CD14-positive monocyte (primary cell): ENCODE results near the gene LDB1. TPM values are rescaled to one million over a fixed set of nuclear protein-coding genes. Genes with fewer than 3 reads are reported as not detected.
A peak's percentile ranks its signal among the peaks of the same experiment; 100 is the strongest.

Experiments
- DNase-seq, 3 donors: peaks; one replicate each; pipeline ENCODE4 v3.0.0-alpha.2; 2011 to 2022
- H2AFZ ChIP-seq: 2 replicates; pipeline ENCODE4 v1.6.0; 2012; ENCODE audit warnings: mild to moderate bottlenecking, low read depth, low read length, inconsistent platforms; ENCODE audit not compliant: insufficient read depth, poor library complexity, severe bottlenecking
- H3K27ac ChIP-seq, 2 donors: 1 replicate in 1 of 2; 2 replicates in 1 of 2; pipeline ENCODE4 v1.5.1; 2012 to 2013; ENCODE audit warnings: low read length in 2 of 2, control low read depth in 1 of 2, inconsistent platforms in 1 of 2, low read depth in 1 of 2, mild to moderate bottlenecking in 1 of 2
- H3K27me3 ChIP-seq, 2 donors: one replicate each; pipeline versions ENCODE4 v1.6.0 to v1.6.1; 2011 to 2013; ENCODE audit warnings: low read length in 2 of 2; ENCODE audit not compliant: control insufficient read depth in 2 of 2, insufficient read depth in 2 of 2
- H3K36me3 ChIP-seq, 2 donors: replicated peaks in 1 of 2; 1 replicate in 1 of 2; 2 replicates in 1 of 2; pipeline versions ENCODE4 v1.5.1 to v1.6.1; 2012 to 2013; ENCODE audit warnings: low read length in 2 of 2, control low read depth in 1 of 2, inconsistent platforms in 1 of 2, mild to moderate bottlenecking in 1 of 2; ENCODE audit not compliant: insufficient read depth in 2 of 2, control insufficient read depth in 1 of 2
- H3K4me1 ChIP-seq, 2 donors: 1 replicate in 1 of 2; 2 replicates in 1 of 2; pipeline versions ENCODE4 v1.5.1 to v1.6.1; 2012 to 2013; ENCODE audit warnings: low read length in 2 of 2, control low read depth in 1 of 2, inconsistent platforms in 1 of 2, mild to moderate bottlenecking in 1 of 2, moderate library complexity in 1 of 2; ENCODE audit not compliant: insufficient read depth in 2 of 2, control insufficient read depth in 1 of 2
- H3K4me2 ChIP-seq: replicated peaks from 2 replicates; pipeline ENCODE3; 2012; ENCODE audit warnings: low read length, moderate library complexity, mild to moderate bottlenecking; ENCODE audit not compliant: poor library complexity, severe bottlenecking; ENCODE audit errors: extremely low read depth
- H3K4me3 ChIP-seq, 3 experiments: fragments of 200-600 bp in 1 of 3; sonication (generic) in 1 of 3; replicated peaks in 1 of 3; 1 replicate in 2 of 3; 2 replicates in 1 of 3; pipeline ENCODE4 v1.5.1; 2011 to 2013; ENCODE audit warnings: low read length in 3 of 3, mild to moderate bottlenecking in 3 of 3, control low read depth in 2 of 3, low read depth in 2 of 3, inconsistent platforms in 1 of 3, moderate library complexity in 1 of 3
- H3K79me2 ChIP-seq: 2 replicates; pipeline ENCODE4 v1.6.0; 2012; ENCODE audit warnings: mild to moderate bottlenecking, control low read depth, inconsistent platforms, low read length, moderate library complexity; ENCODE audit not compliant: insufficient read depth
- H3K9ac ChIP-seq: 2 replicates; pipeline ENCODE4 v1.6.0; 2017; ENCODE audit warnings: low read length, mild to moderate bottlenecking; ENCODE audit not compliant: insufficient read depth, poor library complexity, severe bottlenecking
- H3K9me3 ChIP-seq, 2 donors: replicated peaks in 1 of 2; 1 replicate in 1 of 2; 2 replicates in 1 of 2; pipeline versions ENCODE4 v1.5.1 to v1.6.1; 2012 to 2013; ENCODE audit warnings: low read length in 2 of 2, control low read depth in 1 of 2; ENCODE audit not compliant: control insufficient read depth in 1 of 2, insufficient read depth in 1 of 2
- H4K20me1 ChIP-seq: 2 replicates; pipeline ENCODE4 v1.6.0; 2012; ENCODE audit warnings: mild to moderate bottlenecking, low read length, control low read depth, moderate library complexity; ENCODE audit not compliant: insufficient read depth
- H3K27ac Mint-ChIP-seq, 7 donors: one replicate each; pipeline ENCODE4 v1.8.0; 2020; ENCODE audit warnings: mild to moderate bottlenecking in 7 of 7, mixed read lengths in 7 of 7, moderate library complexity in 6 of 7, inconsistent platforms in 2 of 7
- H3K27me3 Mint-ChIP-seq, 3 donors: one replicate each; pipeline ENCODE4 v1.8.0; 2021 to 2022; ENCODE audit warnings: low read depth in 3 of 3, mild to moderate bottlenecking in 3 of 3, mixed read lengths in 3 of 3, moderate library complexity in 3 of 3, inconsistent platforms in 1 of 3
- H3K36me3 Mint-ChIP-seq, 2 donors: one replicate each; pipeline ENCODE4 v1.8.0; 2020; ENCODE audit warnings: mixed read lengths in 2 of 2, inconsistent platforms in 1 of 2, mild to moderate bottlenecking in 1 of 2
- H3K4me1 Mint-ChIP-seq: one replicate; pipeline ENCODE4 v1.8.0; 2020; ENCODE audit warnings: mild to moderate bottlenecking, mixed read lengths
- H3K4me3 Mint-ChIP-seq, 2 donors: one replicate each; pipeline ENCODE4 v1.8.0; 2020; ENCODE audit warnings: mild to moderate bottlenecking in 2 of 2, mixed read lengths in 2 of 2, moderate library complexity in 1 of 2
- H3K9me3 Mint-ChIP-seq, 7 donors: one replicate each; pipeline ENCODE4 v1.8.0; 2020 to 2022; ENCODE audit warnings: mixed read lengths in 7 of 7, mild to moderate bottlenecking in 6 of 7, moderate library complexity in 6 of 7, inconsistent platforms in 2 of 7
- WGBS: methylation state at CpG from one replicate; pipeline ENCODE4 v1.1.5; 2013; ENCODE audit warnings: missing lambda C conversion rate; ENCODE audit not compliant: insufficient coverage; 5-methylcytosine and 5-hydroxymethylcytosine counted together
- intact Hi-C, 2 donors: fragments of 100-400 bp; cut with micrococcal nuclease; formaldehyde crosslinking; loops; one replicate each; pipeline versions ENCODE4 v1.15.0 to v1.15.1; 2023
- polyA plus RNA-seq, 3 donors: library from polyadenylated mRNA; depleted of rRNA in 1 of 3; unstranded in 2 of 3; stranded (reverse) in 1 of 3; fragments of 300-500 nt in 2 of 3; fragments of >200 nt in 1 of 3; fragmentation: Illumina TruSeq in 2 of 3; gene quantifications; 1 replicate in 2 of 3; 2 replicates in 1 of 3; pipeline ENCODE4 v1.2.3, GENCODE V29; 2012 to 2021
- TF ChIP-seq, protein P1 (sequence below): fragments of 200-600 bp; IDR thresholded peaks from one replicate; pipeline ENCODE4 v1.8.0; 2022; ENCODE audit warnings: antibody characterized with exemption, mild to moderate bottlenecking

LDB1 gene
- polyA plus RNA-seq, 3 donors = 8.7 to 103 (median 21.9) TPM

DNA sequence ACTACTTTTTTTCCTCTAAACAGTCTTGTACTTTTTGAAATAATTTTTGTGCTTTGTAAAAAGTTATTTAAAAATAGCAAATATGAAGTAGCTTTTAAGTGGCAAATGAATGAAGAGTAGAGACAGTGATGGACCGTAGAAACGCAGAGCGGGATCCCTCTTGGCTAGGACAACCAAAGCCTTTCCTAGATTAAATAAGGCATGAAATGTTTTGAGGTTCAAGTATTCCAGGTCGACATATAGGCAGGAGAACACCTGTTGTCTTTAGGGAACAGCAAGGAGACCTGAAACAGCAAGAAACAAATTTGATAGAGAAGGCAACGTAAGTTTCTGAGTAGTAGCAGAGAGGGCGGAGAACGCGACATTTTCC is 12.0 kb upstream of the LDB1 start:
- Histone ChIP-seq H3K4me1 (peaks cover 16 to 25% of the 10 kb centered on the region in 2 donors), H3K9ac (no peak overlapping the region), H3K4me3 (peak overlapping the region; percentile 79 to 98 (median 84)), H2AFZ (peak overlapping the region; percentile 89), H3K27ac (peak overlapping the region in 1 of 2 donors; percentile 90), H3K27me3 (no peaks in the 10 kb centered on the region), H3K4me2 (peak overlapping the region; percentile 97), H3K36me3 (no peaks in the 10 kb centered on the region), H3K9me3 (no peaks in the 10 kb centered on the region), H4K20me1 (peaks cover 35% of the 10 kb centered on the region), H3K79me2 (peaks cover 43% of the 10 kb centered on the region)
- 37% methylated on average over 8 of the region's 8 CpGs for WGBS
- peaks cover 24% of the 10 kb centered on the region for H3K4me1 Mint-ChIP-seq
- H3K9me3 Mint-ChIP-seq = no peaks in the 10 kb centered on the region
- peaks cover 0 to 3% of the 10 kb centered on the region in 2 donors for H3K36me3 Mint-ChIP-seq
- no peak for DNase-seq
- H3K4me3 Mint-ChIP-seq = peak overlapping the region; percentile 95
- intact Hi-C loops = loop anchor here (2.0 to 10.0 kb wide), 4 partner anchors 13 to 373 kb away; partner anchors contain the start of genes ACTR1A (in 2 of the 2), SUFU (in 2 of the 2), ARMH3 (in 1 of the 2) and NOLC1 (in 1 of the 2)
- TF ChIP-seq, protein P1, sequence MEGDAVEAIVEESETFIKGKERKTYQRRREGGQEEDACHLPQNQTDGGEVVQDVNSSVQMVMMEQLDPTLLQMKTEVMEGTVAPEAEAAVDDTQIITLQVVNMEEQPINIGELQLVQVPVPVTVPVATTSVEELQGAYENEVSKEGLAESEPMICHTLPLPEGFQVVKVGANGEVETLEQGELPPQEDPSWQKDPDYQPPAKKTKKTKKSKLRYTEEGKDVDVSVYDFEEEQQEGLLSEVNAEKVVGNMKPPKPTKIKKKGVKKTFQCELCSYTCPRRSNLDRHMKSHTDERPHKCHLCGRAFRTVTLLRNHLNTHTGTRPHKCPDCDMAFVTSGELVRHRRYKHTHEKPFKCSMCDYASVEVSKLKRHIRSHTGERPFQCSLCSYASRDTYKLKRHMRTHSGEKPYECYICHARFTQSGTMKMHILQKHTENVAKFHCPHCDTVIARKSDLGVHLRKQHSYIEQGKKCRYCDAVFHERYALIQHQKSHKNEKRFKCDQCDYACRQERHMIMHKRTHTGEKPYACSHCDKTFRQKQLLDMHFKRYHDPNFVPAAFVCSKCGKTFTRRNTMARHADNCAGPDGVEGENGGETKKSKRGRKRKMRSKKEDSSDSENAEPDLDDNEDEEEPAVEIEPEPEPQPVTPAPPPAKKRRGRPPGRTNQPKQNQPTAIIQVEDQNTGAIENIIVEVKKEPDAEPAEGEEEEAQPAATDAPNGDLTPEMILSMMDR = no peak
- H3K27me3 Mint-ChIP-seq = peaks cover 0 to 2% (median 0%) of the 10 kb centered on the region in 3 donors
- H3K27ac Mint-ChIP-seq = peak overlapping the region in 5 of 7 donors; percentile 87 to 97 (median 94)

DNA sequence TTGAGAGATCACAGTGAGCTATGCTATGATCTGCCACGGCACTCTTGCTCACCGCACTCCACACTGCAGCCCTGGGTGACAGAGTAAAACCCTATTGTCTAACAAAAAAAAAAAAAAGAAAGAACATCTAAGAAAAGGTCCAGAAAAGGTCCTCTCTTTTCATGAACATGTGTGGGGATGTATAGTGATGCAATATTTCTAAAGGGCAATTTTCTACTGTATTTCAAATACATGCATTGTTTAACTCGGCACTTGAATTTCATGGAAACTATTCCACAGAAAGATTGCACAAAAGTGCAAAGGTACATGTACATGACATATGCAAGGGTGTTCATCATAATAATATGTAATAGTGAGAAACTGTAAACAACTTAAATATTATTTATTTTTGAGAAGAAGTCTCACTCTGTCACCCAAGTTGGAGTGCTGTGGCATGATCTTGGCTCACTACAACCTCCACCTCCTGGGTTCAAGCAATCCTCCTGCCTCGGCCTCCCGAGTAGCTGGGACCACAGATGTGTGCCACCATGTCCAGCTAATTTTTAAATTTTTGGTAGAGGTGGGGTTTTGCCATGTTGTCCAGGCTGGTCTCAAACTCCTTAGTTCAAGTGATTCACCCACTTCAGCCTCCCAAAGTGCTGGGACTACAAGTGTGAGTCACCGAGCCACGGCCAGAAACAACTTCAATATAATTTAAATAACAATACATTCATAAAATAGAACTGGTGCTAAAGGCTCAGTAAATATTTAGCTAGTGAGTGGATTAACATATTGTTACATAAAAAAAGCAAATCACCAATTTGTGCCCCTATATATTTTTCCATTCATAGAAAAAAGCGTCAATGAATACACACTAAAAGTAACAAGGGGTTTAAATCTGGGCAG is 11.4 kb upstream of the LDB1 start:
- peaks cover 37% of the 10 kb centered on the region for H3K79me2 ChIP-seq
- peak overlapping the region; percentile 89 for H2AFZ ChIP-seq
- Mint-ChIP-seq H3K4me3 (no peak overlapping the region), H3K27ac (no peak overlapping the region), H3K36me3 (peaks cover 0 to 3% of the 10 kb centered on the region in 2 donors), H3K4me1 (peaks cover 24% of the 10 kb centered on the region), H3K27me3 (peaks cover 0 to 3% (median 2%) of the 10 kb centered on the region in 3 donors), H3K9me3 (no peaks in the 10 kb centered on the region)
- H3K9ac ChIP-seq = no peak overlapping the region
- TF ChIP-seq, protein P1 = no peak
- no peaks in the 10 kb centered on the region for H3K36me3 ChIP-seq
- intact Hi-C loops = loop anchor here (2.0 to 10.0 kb wide), 4 partner anchors 13 to 373 kb away; partner anchors contain the start of genes ACTR1A (in 2 of the 2), SUFU (in 2 of the 2), ARMH3 (in 1 of the 2) and NOLC1 (in 1 of the 2)
- H4K20me1 ChIP-seq = peaks cover 29% of the 10 kb centered on the region
- no peak for DNase-seq
- WGBS = no CpG with 5 or more reads among the region's 8 CpGs
- H3K4me1 ChIP-seq = peaks cover 16 to 25% of the 10 kb centered on the region in 2 donors
- H3K27ac ChIP-seq = no peak overlapping the region
- H3K27me3 ChIP-seq = no peaks in the 10 kb centered on the region
- no peaks in the 10 kb centered on the region for H3K9me3 ChIP-seq
- H3K4me3 ChIP-seq = no peak overlapping the region
- no peak overlapping the region for H3K4me2 ChIP-seq
